Lower leg skin (tissue), 4 donors: ENCODE measurements around the gene ARRB2. TPM values are rescaled to one million over a fixed set of nuclear protein-coding genes. Genes with fewer than 3 reads are reported as not detected.

Experiments used
- DNase-seq, 2 donors: peaks; one replicate each; pipeline ENCODE4 v3.0.0-alpha.2; 2019; ENCODE audit warnings: low spot score in 2 of 2
- H3K4me3 ChIP-seq: fragments of 200-600 bp; sonication (generic); 2 replicates; pipeline ENCODE4 v1.5.1; 2017; ENCODE audit warnings: mild to moderate bottlenecking, low read depth; ENCODE audit not compliant: poor library complexity, severe bottlenecking
- CTCF ChIP-seq, 3 donors: fragments of 450-650 bp; IDR thresholded peaks; one replicate each; pipeline ENCODE4 v1.5.1; 2016; ENCODE audit warnings: antibody characterized with exemption in 3 of 3, mild to moderate bottlenecking in 3 of 3, moderate library complexity in 2 of 3
- POLR2A ChIP-seq, 2 donors: fragments of 450-650 bp; IDR thresholded peaks; one replicate each; pipeline ENCODE4 v1.6.1; 2016 to 2017; ENCODE audit warnings: antibody characterized with exemption in 2 of 2, mild to moderate bottlenecking in 1 of 2, moderate library complexity in 1 of 2
- WGBS, 2 donors: methylation state at CpG; one replicate each; pipeline ENCODE4 v1.1.5; 2018; 5-methylcytosine and 5-hydroxymethylcytosine counted together
- intact Hi-C: fragments of 100-400 bp; cut with DNase I; formaldehyde crosslinking; loops from one replicate; pipeline ENCODE4 v1.15.0; 2023; ENCODE audit warnings: low total_unique reads
- total RNA-seq, 4 donors: library from RNA; depleted of rRNA; stranded (reverse); fragments of >200 nt; gene quantifications; one replicate each; pipeline ENCODE4 v1.1.0, GENCODE V29; 2016

The ARRB2 gene
- total RNA-seq, 4 donors from 2014 or later, result 8.5 to 16.4 (median 11.8) TPM

GRCh38 chr17:4735876-4736651, 25.6 kb downstream of the ARRB2 start:
- intact Hi-C loops, result loop anchor here (5.0 kb wide), 1 partner anchor 51 kb away; the partner anchor contains the start of genes GLTPD2 and VMO1
- no peak overlapping the region for H3K4me3 ChIP-seq
- WGBS, 2 donors, result 64 to 71% methylated on average over 9 of the region's 9 CpGs
- TF ChIP-seq CTCF (IDR thresholded peaks at IDR 0.05), result no peak
- no peak for TF ChIP-seq POLR2A (IDR thresholded peaks at IDR 0.05)
- DNase-seq, result peak in 1 of 2 donors; percentile 58

GRCh38 chr17:4738136-4739121, 28.0 kb downstream of the ARRB2 start:
- DNase-seq, result no peak
- H3K4me3 ChIP-seq, result peak overlapping the region; percentile 75
- 12 to 21% methylated on average over 32 to 41 of the region's 41 CpGs for WGBS, 2 donors
- intact Hi-C loops, result loop anchor here (5.0 kb wide), 1 partner anchor 49 kb away; the partner anchor contains the start of genes GLTPD2 and VMO1
- TF ChIP-seq CTCF (IDR thresholded peaks at IDR 0.05) (no peak), POLR2A (IDR thresholded peaks at IDR 0.05) (no peak)

- H3K4me3 ChIP-seq, result peak within 1 kb of the TSS; percentile 75
- 0% methylated on average over 30 to 92 of the region's 100 CpGs for WGBS, 2 donors
- DNase-seq, result peak in 1 of 2 donors; percentile 92
- TF ChIP-seq POLR2A (IDR thresholded peaks at IDR 0.05) (no peak), CTCF (IDR thresholded peaks at IDR 0.05) (no peak)
- intact Hi-C loops, result loop anchor here (5.0 kb wide), 1 partner anchor 48 kb away; the partner anchor contains the start of genes GLTPD2 and VMO1
Measured at GRCh38 chr17:4739122-4740024, 28.9 kb downstream of the ARRB2 start, which contains the start of the genes CXCL16 and ZMYND15. TSS of gene CXCL16 (minus strand) at chr17:4739928. CDS start at chr17:4739339, 589 bp downstream. TSS of gene ZMYND15 (plus strand) at chr17:4739833. CDS start at chr17:4740549, 716 bp downstream.

GRCh38 chr17:4740025-4740351, 29.6 kb downstream of the ARRB2 start:
- WGBS, 2 donors, result 0 to 18% methylated on average over 3 to 13 of the region's 13 CpGs
- intact Hi-C loops, result no loop called here
- H3K4me3 ChIP-seq, result peak overlapping the region; percentile 75
- DNase-seq, result no peak
- no peak for TF ChIP-seq CTCF (IDR thresholded peaks at IDR 0.05)
- no peak for TF ChIP-seq POLR2A (IDR thresholded peaks at IDR 0.05)

- WGBS, 2 donors, result 94 to 95% methylated on average over 8 of the region's 8 CpGs
- no peak for DNase-seq
- TF ChIP-seq CTCF (IDR thresholded peaks at IDR 0.05), result no peak
- TF ChIP-seq POLR2A (IDR thresholded peaks at IDR 0.05), result no peak
- H3K4me3 ChIP-seq, result no peak overlapping the region
- intact Hi-C loops, result no loop called here
Measured at GRCh38 chr17:4740584-4740983, 30.2 kb downstream of the ARRB2 start.
